VCaP (cell line): ENCODE measurements around the gene SKIC2.
"Not testable (repeated sequence)": the region's sequence is repeated elsewhere in the genome, so short reads cannot be mapped to it uniquely, and the experiment has no call there.

Source experiments
- H3K27ac ChIP-seq: fragments of 450-650 bp; 2 replicates; pipeline ENCODE4 v1.5.1; 2017
- CTCF ChIP-seq: fragments of 450-650 bp; conservative IDR thresholded peaks from 2 replicates; pipeline ENCODE4 v1.5.1; 2017; ENCODE audit warnings: mild to moderate bottlenecking, moderate library complexity

Gene SKIC2

DNA sequence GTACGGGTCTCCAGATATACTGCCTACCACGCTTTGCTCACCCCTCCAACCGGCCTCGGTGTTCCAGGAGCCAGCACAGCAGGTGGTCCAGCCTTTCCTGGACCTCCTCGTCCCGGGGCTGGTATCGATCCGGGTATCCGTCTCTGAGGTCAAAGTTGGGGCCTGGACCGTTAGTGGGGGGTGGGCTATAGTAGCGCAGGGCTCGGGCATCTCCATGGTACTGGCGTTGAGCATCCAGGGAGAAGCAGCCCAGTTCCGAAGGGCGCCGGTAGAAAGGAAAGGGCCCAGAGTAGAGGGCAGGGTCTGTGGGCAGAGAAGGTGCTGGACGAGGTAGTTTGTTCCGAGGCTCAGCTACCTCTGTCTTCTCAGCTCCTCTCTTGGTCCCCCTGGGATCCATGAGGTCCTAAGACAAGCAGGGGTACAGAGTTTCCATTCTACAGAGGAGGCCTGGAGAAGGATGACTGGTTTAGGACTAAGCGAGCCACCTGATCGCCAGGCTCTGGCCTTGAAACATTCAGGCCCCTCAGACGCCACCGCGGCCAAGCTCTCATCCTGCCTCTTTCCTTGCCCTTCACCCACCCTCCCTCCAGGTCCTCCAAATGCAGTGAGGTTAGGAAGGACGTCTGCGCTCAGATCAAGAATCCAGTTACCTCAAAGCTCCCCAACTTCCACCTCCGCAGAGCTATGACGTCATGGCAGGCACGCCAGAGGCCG is 12.5 kb downstream of the SKIC2 start:
- TF ChIP-seq CTCF: no peak
- peak overlapping the region; percentile 85 for H3K27ac ChIP-seq

GRCh38 chr6:31971993-31972708 is 13.2 kb downstream of the SKIC2 start, which contains the start of gene DXO:
DXO (minus strand) TSS chr6:31972138; CDS start chr6:31971675, 463 bp downstream.
- TF ChIP-seq CTCF: no peak
- peak within 1 kb of the TSS; percentile 85 for H3K27ac ChIP-seq

DNA sequence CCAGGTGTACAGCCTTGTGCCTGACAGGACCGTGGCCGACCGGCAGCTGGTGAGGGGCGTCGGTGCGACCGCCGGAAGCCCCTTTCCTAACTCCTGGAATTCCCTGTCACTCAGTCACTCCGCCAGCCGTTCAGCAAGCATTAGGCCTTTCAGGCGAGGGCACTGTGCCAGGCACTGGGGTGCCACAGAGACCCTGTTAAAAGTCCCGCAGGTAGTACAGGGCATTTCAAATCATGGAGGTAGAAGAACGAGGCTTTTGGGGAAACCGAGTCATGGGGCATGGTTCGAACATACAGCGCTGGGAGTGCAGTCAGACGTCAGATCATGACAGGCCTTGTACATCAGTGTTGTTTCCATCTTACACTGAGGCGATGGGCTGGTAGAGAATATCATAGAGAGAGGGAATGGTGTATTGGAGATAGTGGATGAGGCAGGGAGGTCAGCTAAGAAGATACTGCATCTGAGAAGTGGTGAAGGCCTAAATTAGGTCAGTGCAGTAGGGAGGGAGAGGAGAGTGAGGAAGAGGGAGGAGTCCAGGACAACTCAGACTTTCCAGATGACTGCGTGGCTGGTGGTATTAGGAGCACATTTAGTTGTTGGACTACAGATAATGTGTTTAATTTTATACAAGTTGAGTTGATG is 13.9 kb downstream of the SKIC2 start:
- H3K27ac ChIP-seq: peak overlapping the region; percentile 85

GRCh38 chr6:31976065-31976464 is 17.1 kb downstream of the SKIC2 start:
- H3K27ac ChIP-seq: not testable (repeated sequence)

More for the DNA sequence above, 13.9 kb downstream of the SKIC2 start:
- no peak for TF ChIP-seq CTCF

- H3K27ac ChIP-seq: no peak overlapping the region
- TF ChIP-seq CTCF: no peak
Measured at GRCh38 chr6:31977816-31978431, 18.9 kb downstream of the SKIC2 start.

DNA sequence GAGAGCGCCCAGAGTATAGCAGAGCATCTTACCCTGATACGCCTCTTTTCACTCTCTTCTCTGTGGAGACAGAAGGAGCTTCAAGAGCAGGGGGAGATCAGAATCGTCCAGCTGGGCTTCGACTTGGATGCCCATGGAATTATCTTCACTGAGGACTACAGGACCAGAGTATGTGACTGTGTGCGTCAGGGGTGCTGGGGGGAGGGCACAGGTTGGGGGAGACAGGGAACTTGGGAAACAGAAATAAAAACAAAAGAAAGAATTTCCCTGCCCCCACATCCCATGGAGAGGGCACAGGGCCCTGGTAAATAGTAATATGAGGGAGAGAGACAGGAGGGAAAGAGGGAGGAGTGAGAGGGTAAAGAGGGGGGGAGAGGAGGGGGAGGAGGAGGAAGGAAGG is 19.9 kb downstream of the SKIC2 start:
- no peak overlapping the region for H3K27ac ChIP-seq
- TF ChIP-seq CTCF: no peak

- no peak for TF ChIP-seq CTCF
Measured at GRCh38 chr6:31979238-31979898, 20.4 kb downstream of the SKIC2 start.

DNA sequence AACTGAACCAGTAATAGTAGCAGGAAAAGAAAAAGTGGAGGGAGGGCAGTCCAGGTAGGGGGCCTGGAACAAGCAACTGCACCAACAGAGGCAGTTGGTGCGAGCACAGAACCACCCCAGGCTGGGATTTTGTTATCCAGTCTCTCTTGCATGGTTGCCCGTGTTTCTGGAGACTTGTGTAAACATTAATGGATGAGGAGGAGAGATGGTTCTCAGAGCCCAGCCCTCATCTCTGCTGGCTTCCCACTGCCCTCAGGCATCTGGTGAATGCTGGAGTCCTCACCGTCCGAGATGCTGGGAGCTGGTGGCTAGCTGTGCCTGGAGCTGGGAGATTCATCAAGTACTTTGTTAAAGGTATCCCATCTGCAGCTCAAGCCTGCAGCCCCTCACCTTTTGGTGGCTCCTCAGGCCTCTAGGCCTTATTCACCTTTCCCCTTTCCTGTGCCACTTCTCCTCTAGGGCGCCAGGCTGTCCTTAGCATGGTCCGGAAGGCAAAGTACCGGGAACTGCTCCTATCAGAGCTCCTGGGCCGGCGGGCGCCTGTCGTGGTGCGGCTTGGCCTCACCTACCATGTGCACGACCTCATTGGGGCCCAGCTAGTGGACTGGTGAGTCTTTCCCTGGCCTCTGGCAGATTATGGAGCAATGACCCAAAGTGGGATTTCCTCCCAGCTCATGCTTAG is 21.4 kb downstream of the SKIC2 start:
- not testable (repeated sequence) for H3K27ac ChIP-seq

More at GRCh38 chr6:31979238-31979898, 20.4 kb downstream of the SKIC2 start:
- no peak overlapping the region for H3K27ac ChIP-seq

DNA sequence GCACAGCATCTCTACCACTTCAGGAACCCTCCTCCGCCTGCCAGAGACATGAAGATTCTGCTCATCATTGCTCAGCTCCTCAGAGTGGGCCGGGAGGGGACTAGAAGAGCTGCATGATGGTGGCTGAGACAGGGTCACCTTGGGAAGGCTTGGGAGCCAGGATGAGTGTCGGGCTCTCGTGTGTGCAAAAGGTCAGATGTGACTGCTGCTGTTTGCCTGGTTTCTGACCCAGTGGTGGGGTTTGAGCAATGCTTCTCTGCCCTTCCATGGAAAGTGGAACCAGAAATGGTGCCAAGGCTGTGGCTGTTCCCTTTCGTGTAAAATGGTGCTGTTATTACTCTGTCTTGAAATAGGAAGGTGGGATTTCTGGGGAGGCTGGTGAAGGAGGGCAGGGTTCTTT is 22.0 kb downstream of the SKIC2 start:
- not testable (repeated sequence) for H3K27ac ChIP-seq

DNA sequence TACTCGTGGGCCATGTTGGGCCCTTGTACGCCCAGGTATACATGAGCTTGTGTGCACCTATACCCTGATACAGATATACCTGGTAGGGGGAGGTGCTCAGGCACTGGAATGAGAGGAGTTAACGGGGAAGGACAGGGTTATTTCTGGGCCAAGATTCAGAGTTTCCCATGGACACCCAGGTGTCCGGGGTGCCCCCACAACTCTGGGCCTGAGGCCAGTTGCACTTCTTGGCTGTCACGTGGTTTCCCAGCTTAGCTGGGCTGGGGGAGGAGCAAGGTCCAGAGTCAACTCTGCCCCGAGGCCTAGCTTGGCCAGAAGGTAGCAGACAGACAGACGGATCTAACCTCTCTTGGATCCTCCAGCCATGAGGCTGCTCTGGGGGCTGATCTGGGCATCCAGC is 22.8 kb downstream of the SKIC2 start, which contains the start of gene C4A:
C4A (plus strand) TSS at position 314 of the 400 bp plus-strand sequence; CDS start at position 365, 51 bp downstream.
- H3K27ac ChIP-seq: not testable (repeated sequence)

DNA sequence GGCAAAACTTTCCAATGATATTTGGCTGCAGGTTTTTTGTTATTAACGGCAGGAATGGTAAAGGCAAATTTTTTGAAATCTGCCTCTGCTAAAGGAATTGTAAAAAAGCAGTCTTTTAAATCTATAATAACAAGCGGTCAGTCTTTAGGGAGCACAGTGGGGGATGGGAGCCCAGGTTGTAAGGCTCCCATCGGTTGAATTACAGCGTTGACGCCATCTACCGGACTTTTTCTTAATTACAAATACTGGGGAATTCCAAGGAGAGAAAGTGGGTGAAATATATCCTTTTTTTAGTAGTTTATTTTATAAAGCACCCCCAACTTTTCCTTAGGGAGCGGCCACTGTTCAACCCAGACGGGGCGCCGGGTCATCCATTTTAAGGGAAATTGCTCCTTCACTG is 30.4 kb downstream of the SKIC2 start:
- not testable (repeated sequence) for H3K27ac ChIP-seq
